Fibroblast of peridontal ligament (primary cell): Measurements from ENCODE around the gene SHISA7.
A peak's percentile ranks its signal among the peaks of the same experiment; 100 is the strongest.
"Not testable (repeated sequence)": the region's sequence is repeated elsewhere in the genome, so short reads cannot be mapped to it uniquely, and the experiment has no call there.

ENCODE experiments used
- DNase-seq: peaks from one replicate; pipeline ENCODE4 v3.0.0-alpha.2; 2010; ENCODE audit errors: extremely low read depth

The SHISA7 gene

GRCh38 chr19:55447421-55448174, 4.5 kb upstream of the SHISA7 start:
- peak; percentile 34 for DNase-seq

- DNase-seq = no peak
Measured at GRCh38 chr19:55446060-55446459, 3.0 kb upstream of the SHISA7 start.

- no peak for DNase-seq
Measured at GRCh38 chr19:55444646-55445045, 1.5 kb upstream of the SHISA7 start.

- DNase-seq = no peak
Measured at GRCh38 chr19:55443824-55444480, 852 bp upstream of the SHISA7 start.

- DNase-seq = no peak
Measured at GRCh38 chr19:55442372-55442961, 633 bp downstream of the SHISA7 start.

- no peak for DNase-seq
Measured at GRCh38 chr19:55441692-55442321, 1.3 kb downstream of the SHISA7 start.

- DNase-seq = no peak
Measured at GRCh38 chr19:55441319-55441691, 1.8 kb downstream of the SHISA7 start.

- DNase-seq = no peak
Measured at GRCh38 chr19:55440411-55441105, 2.5 kb downstream of the SHISA7 start.

GRCh38 chr19:55439052-55439451, 4.0 kb downstream of the SHISA7 start:
- no peak for DNase-seq

- DNase-seq = peak; percentile 56
Measured at GRCh38 chr19:55437410-55437809, 5.7 kb downstream of the SHISA7 start.

GRCh38 chr19:55436847-55437246, 6.3 kb downstream of the SHISA7 start:
- DNase-seq = no peak

- DNase-seq = no peak
Measured at GRCh38 chr19:55435020-55435419, 8.1 kb downstream of the SHISA7 start.

- no peak for DNase-seq
Measured at GRCh38 chr19:55434356-55434919, 8.7 kb downstream of the SHISA7 start.

GRCh38 chr19:55433292-55433691, 9.8 kb downstream of the SHISA7 start:
- DNase-seq = no peak

GRCh38 chr19:55432241-55432959, 10.7 kb downstream of the SHISA7 start:
- no peak for DNase-seq

GRCh38 chr19:55431183-55431582, 11.9 kb downstream of the SHISA7 start:
- DNase-seq = no peak

- no peak for DNase-seq
Measured at GRCh38 chr19:55426042-55426441, 17.1 kb downstream of the SHISA7 start.

- DNase-seq = no peak
Measured at GRCh38 chr19:55424518-55424917, 18.6 kb downstream of the SHISA7 start.

- DNase-seq = no peak
Measured at GRCh38 chr19:55423225-55424005, 19.7 kb downstream of the SHISA7 start.

- not testable (repeated sequence) for DNase-seq
Measured at GRCh38 chr19:55421281-55421680, 21.8 kb downstream of the SHISA7 start.
